ENCODE results near the gene TMEM9.

The TMEM9 gene

GRCh38 chr1:201126832-201127754 lies 27.2 kb downstream of the TMEM9 start, which contains the start of gene ASCL5:
TSS of gene ASCL5 (minus strand) at chr1:201127184. CDS start at chr1:201115372, 11,812 bp downstream.
- H3K4me3 ChIP-seq (ENCODE audit: insufficient read length, low read depth): no peak within 1 kb of the TSS
- no peak for DNase-seq (ENCODE audit: low read depth, low spot score)
- H3K9me3 ChIP-seq (ENCODE audit: insufficient read depth, low read length): peaks cover 5% of the 10 kb centered on the region; the same call in 1 of the 2 replicates
- H3K27me3 ChIP-seq (ENCODE audit: insufficient read depth, insufficient read length): peaks cover 5% of the 10 kb centered on the region
- no peaks in the 10 kb centered on the region for H3K36me3 ChIP-seq (ENCODE audit: insufficient read depth, insufficient read length, low read length)
- no peak for TF ChIP-seq SUZ12 (IDR thresholded peaks at IDR 0.05; ENCODE audit: extremely low read depth, insufficient read depth, insufficient read length)
- TF ChIP-seq ZNF274 (IDR thresholded peaks at IDR 0.05; ENCODE audit: low read depth, low read length): no peak
- no peak for TF ChIP-seq YY1 (IDR thresholded peaks at IDR 0.05; ENCODE audit: insufficient read depth, insufficient read length)
- H3K4me1 ChIP-seq (ENCODE audit: insufficient read depth, insufficient read length): peaks cover 14% of the 10 kb centered on the region
- H3K9ac ChIP-seq (ENCODE audit: insufficient read length, low read depth): peak within 1 kb of the TSS; percentile 2

- Histone ChIP-seq H3K9me3 (ENCODE audit: insufficient read depth, low read length) (peaks cover 5% of the 10 kb centered on the region; the same call in 1 of the 2 replicates), H3K4me3 (ENCODE audit: insufficient read length, low read depth) (no peak overlapping the region), H3K4me1 (ENCODE audit: insufficient read depth, insufficient read length) (peaks cover 14% of the 10 kb centered on the region), H3K9ac (ENCODE audit: insufficient read length, low read depth) (peak overlapping the region; percentile 2), H3K27me3 (ENCODE audit: insufficient read depth, insufficient read length) (peaks cover 5% of the 10 kb centered on the region), H3K36me3 (ENCODE audit: insufficient read depth, insufficient read length, low read length) (no peaks in the 10 kb centered on the region)
- no peak for DNase-seq (ENCODE audit: low read depth, low spot score)
- TF ChIP-seq YY1 (IDR thresholded peaks at IDR 0.05; ENCODE audit: insufficient read depth, insufficient read length): no peak
- no peak for TF ChIP-seq ZNF274 (IDR thresholded peaks at IDR 0.05; ENCODE audit: low read depth, low read length)
- TF ChIP-seq SUZ12 (IDR thresholded peaks at IDR 0.05; ENCODE audit: extremely low read depth, insufficient read depth, insufficient read length): no peak
These were observed 27.8 kb downstream of the TMEM9 start for GRCh38 chr1:201126463-201126831.

DNA sequence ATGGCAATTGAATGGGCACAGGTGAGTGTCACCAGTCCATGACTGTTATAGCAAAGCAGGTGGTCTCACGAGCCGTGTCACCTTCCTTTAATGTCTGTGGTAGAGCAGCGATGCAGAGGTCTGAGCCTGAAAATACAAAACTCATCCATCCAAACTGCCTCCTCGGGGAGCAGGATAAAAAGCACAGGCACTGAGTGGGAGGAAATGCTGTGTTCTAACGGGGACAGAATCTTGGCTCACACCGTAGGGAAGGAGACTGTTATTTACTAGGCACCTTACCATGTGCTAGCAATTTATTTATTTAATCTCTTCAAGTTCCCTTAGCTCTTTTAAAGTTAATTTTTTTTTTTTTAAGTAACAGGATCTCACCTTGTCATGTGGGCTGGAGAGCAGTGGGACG lies 28.5 kb downstream of the TMEM9 start:
- DNase-seq (ENCODE audit: low read depth, low spot score): no peak
- Histone ChIP-seq H3K4me1 (ENCODE audit: insufficient read depth, insufficient read length) (peaks cover 14% of the 10 kb centered on the region), H3K36me3 (ENCODE audit: insufficient read depth, insufficient read length, low read length) (no peaks in the 10 kb centered on the region), H3K9me3 (ENCODE audit: insufficient read depth, low read length) (peaks cover 5% of the 10 kb centered on the region; the same call in 1 of the 2 replicates), H3K4me3 (ENCODE audit: insufficient read length, low read depth) (no peak overlapping the region), H3K27me3 (ENCODE audit: insufficient read depth, insufficient read length) (peaks cover 5% of the 10 kb centered on the region), H3K9ac (ENCODE audit: insufficient read length, low read depth) (no peak overlapping the region)
- TF ChIP-seq YY1 (IDR thresholded peaks at IDR 0.05; ENCODE audit: insufficient read depth, insufficient read length): no peak
- no peak for TF ChIP-seq SUZ12 (IDR thresholded peaks at IDR 0.05; ENCODE audit: extremely low read depth, insufficient read depth, insufficient read length)
- TF ChIP-seq ZNF274 (IDR thresholded peaks at IDR 0.05; ENCODE audit: low read depth, low read length): no peak

GRCh38 chr1:201125019-201125418 lies 29.3 kb downstream of the TMEM9 start:
- Histone ChIP-seq H3K4me3 (ENCODE audit: insufficient read length, low read depth) (no peak overlapping the region), H3K9me3 (ENCODE audit: insufficient read depth, low read length) (0 out of 2 replicates have a peak, but pooled peaks cover under 1% of the 10 kb centered on the region), H3K27me3 (ENCODE audit: insufficient read depth, insufficient read length) (peaks cover 5% of the 10 kb centered on the region), H3K4me1 (ENCODE audit: insufficient read depth, insufficient read length) (peaks cover 14% of the 10 kb centered on the region), H3K9ac (ENCODE audit: insufficient read length, low read depth) (no peak overlapping the region), H3K36me3 (ENCODE audit: insufficient read depth, insufficient read length, low read length) (no peaks in the 10 kb centered on the region)
- TF ChIP-seq SUZ12 (IDR thresholded peaks at IDR 0.05; ENCODE audit: extremely low read depth, insufficient read depth, insufficient read length) (no peak), ZNF274 (IDR thresholded peaks at IDR 0.05; ENCODE audit: low read depth, low read length) (no peak), YY1 (IDR thresholded peaks at IDR 0.05; ENCODE audit: insufficient read depth, insufficient read length) (no peak)
- DNase-seq (ENCODE audit: low read depth, low spot score): no peak

DNA sequence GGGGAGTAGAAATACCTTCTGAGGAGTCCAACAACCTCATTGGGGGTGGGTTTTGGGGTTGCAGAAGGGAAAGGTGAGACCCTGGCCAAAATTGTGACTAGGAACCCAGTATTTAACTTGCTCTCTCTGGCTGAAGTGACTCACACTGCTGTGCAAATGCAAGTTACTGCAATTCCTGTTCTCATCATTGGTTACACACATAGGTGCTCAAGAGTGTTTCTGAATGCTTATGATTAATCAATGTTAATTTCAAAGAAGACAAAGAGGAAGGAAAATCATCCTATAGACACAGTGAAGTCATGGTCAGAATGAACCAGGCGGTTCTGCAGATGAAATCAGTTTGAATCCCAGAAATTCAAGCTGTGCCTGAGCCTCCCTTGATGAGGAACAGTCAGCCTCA lies 30.4 kb downstream of the TMEM9 start:
- Histone ChIP-seq H3K27me3 (ENCODE audit: insufficient read depth, insufficient read length) (peaks cover 5% of the 10 kb centered on the region), H3K9ac (ENCODE audit: insufficient read length, low read depth) (no peak overlapping the region), H3K4me3 (ENCODE audit: insufficient read length, low read depth) (no peak overlapping the region), H3K4me1 (ENCODE audit: insufficient read depth, insufficient read length) (peaks cover 14% of the 10 kb centered on the region), H3K36me3 (ENCODE audit: insufficient read depth, insufficient read length, low read length) (no peaks in the 10 kb centered on the region), H3K9me3 (ENCODE audit: insufficient read depth, low read length) (no peaks in the 10 kb centered on the region)
- DNase-seq (ENCODE audit: low read depth, low spot score): no peak
- no peak for TF ChIP-seq YY1 (IDR thresholded peaks at IDR 0.05; ENCODE audit: insufficient read depth, insufficient read length)

DNA sequence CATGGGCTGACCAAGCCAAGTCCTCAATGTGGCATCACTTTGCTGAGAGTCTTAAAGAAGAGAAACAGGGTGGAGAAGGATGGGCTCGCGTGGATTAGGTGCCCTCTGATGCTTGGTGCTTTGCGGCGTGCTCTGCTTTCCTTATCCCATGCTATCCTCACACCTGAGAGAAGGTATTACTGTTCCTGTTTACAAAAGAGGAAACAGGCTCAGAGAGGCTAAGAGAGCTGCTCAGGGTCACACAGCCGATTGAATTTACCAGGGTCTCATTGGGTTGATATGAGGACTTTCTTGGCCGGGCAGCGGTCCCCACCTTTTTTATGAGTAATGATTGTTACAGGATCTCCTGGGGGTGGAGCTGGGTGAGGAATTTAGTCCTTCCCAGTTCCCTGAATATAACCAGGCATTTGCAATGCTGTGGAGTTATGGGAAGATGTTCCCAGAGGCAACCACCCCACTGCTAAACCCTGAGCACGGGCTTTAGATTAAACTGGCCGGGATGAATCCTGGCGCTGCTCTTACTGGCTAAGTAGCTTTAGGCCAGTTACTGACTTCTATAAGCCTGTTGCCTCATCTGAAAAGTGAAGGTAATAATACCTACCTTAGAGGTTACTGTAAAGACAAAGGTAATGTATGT lies 31.8 kb downstream of the TMEM9 start:
- no peak overlapping the region for H3K9ac ChIP-seq (ENCODE audit: insufficient read length, low read depth)
- DNase-seq (ENCODE audit: low read depth, low spot score): no peak
- H3K36me3 ChIP-seq (ENCODE audit: insufficient read depth, insufficient read length, low read length): no peaks in the 10 kb centered on the region
- peaks cover 9% of the 10 kb centered on the region for H3K27me3 ChIP-seq (ENCODE audit: insufficient read depth, insufficient read length)
- no peak overlapping the region for H3K4me3 ChIP-seq (ENCODE audit: insufficient read length, low read depth)
- H3K9me3 ChIP-seq (ENCODE audit: insufficient read depth, low read length): no peaks in the 10 kb centered on the region
- H3K4me1 ChIP-seq (ENCODE audit: insufficient read depth, insufficient read length): peaks cover 11% of the 10 kb centered on the region
- TF ChIP-seq SUZ12 (IDR thresholded peaks at IDR 0.05; ENCODE audit: extremely low read depth, insufficient read depth, insufficient read length): no peak
- TF ChIP-seq YY1 (IDR thresholded peaks at IDR 0.05; ENCODE audit: insufficient read depth, insufficient read length): no peak
- no peak for TF ChIP-seq ZNF274 (IDR thresholded peaks at IDR 0.05; ENCODE audit: low read depth, low read length)

Measured in NT2/D1 (cell line).